H9 (cell line): ENCODE results near the gene TMEM225B. TPM values are rescaled to one million over a fixed set of nuclear protein-coding genes. Genes with fewer than 3 reads are reported as not detected.

Experiments
- DNase-seq: peaks from one replicate; pipeline ENCODE4 v3.0.0-alpha.2; 2017
- H2AFZ ChIP-seq: one replicate; pipeline ENCODE4 v1.6.1; 2013; ENCODE audit warnings: mild to moderate bottlenecking, low read length, control low read depth, moderate library complexity
- H2AK5ac ChIP-seq: 2 replicates; pipeline ENCODE4 v1.6.1; 2013; ENCODE audit warnings: low read length, control low read depth, mixed read lengths; ENCODE audit not compliant: insufficient read length
- H2BK120ac ChIP-seq: one replicate; pipeline ENCODE4 v1.6.1; 2013; ENCODE audit warnings: low read depth, mild to moderate bottlenecking, low read length, control low read depth, inconsistent platforms; ENCODE audit not compliant: poor library complexity, severe bottlenecking
- H2BK12ac ChIP-seq: 2 replicates; pipeline ENCODE4 v1.6.1; 2013; ENCODE audit warnings: low read length, control low read depth, mixed read lengths, low read depth; ENCODE audit not compliant: insufficient read length
- H2BK15ac ChIP-seq: 2 replicates; pipeline ENCODE4 v1.6.1; 2013; ENCODE audit warnings: low read depth, low read length, control low read depth
- H2BK20ac ChIP-seq: one replicate; pipeline ENCODE4 v1.6.1; 2013; ENCODE audit warnings: low read depth, mild to moderate bottlenecking, low read length, control low read depth, inconsistent platforms; ENCODE audit not compliant: poor library complexity, severe bottlenecking
- H2BK5ac ChIP-seq: 2 replicates; pipeline ENCODE4 v1.6.1; 2013; ENCODE audit warnings: low read length, control low read depth, mixed read lengths; ENCODE audit not compliant: insufficient read length
- H3K14ac ChIP-seq: 2 replicates; pipeline ENCODE4 v1.6.1; 2013; ENCODE audit warnings: low read length, control low read depth; ENCODE audit not compliant: insufficient read depth
- H3K18ac ChIP-seq: 2 replicates; pipeline ENCODE4 v1.6.1; 2013; ENCODE audit warnings: low read depth, mild to moderate bottlenecking, mixed read lengths, low read length, control low read depth; ENCODE audit not compliant: insufficient read length
- H3K23ac ChIP-seq: 2 replicates; pipeline ENCODE4 v1.6.1; 2013; ENCODE audit warnings: low read length, control low read depth, mixed read lengths, low read depth; ENCODE audit not compliant: insufficient read length
- H3K23me2 ChIP-seq: 2 replicates; pipeline ENCODE4 v1.6.1; 2013; ENCODE audit warnings: low read depth, mild to moderate bottlenecking, mixed read lengths, low read length, control low read depth; ENCODE audit not compliant: insufficient read length, poor library complexity, severe bottlenecking
- H3K27ac ChIP-seq: 2 replicates; pipeline ENCODE4 v1.5.1; 2013; ENCODE audit warnings: low read length, control low read depth, mixed read lengths, low read depth; ENCODE audit not compliant: insufficient read length
- H3K27me3 ChIP-seq: 2 replicates; pipeline ENCODE4 v1.6.1; 2013; ENCODE audit warnings: low read length, control low read depth, inconsistent platforms; ENCODE audit not compliant: insufficient read depth
- H3K4ac ChIP-seq: 2 replicates; pipeline ENCODE4 v1.6.1; 2013; ENCODE audit warnings: low read depth, mild to moderate bottlenecking, control low read depth, inconsistent platforms, low read length, moderate library complexity
- H3K4me1 ChIP-seq: 2 replicates; pipeline ENCODE4 v1.6.1; 2013; ENCODE audit warnings: low read length, control low read depth, inconsistent platforms; ENCODE audit not compliant: insufficient read depth
- H3K4me2 ChIP-seq: 2 replicates; pipeline ENCODE4 v1.6.1; 2013; ENCODE audit warnings: low read length, control low read depth, mixed read lengths; ENCODE audit not compliant: insufficient read length, insufficient read depth
- H3K56ac ChIP-seq: 2 replicates; pipeline ENCODE4 v1.6.1; 2013; ENCODE audit warnings: low read depth, mild to moderate bottlenecking, mixed read lengths, low read length, control low read depth; ENCODE audit not compliant: insufficient read length
- H3K79me1 ChIP-seq: 2 replicates; pipeline ENCODE4 v1.6.1; 2013; ENCODE audit warnings: low read depth, mild to moderate bottlenecking, moderate library complexity, low read length, control low read depth, inconsistent platforms; ENCODE audit not compliant: insufficient read depth, poor library complexity, severe bottlenecking
- H3K79me2 ChIP-seq: 2 replicates; pipeline ENCODE4 v1.6.1; 2013; ENCODE audit warnings: low read length, control low read depth, inconsistent platforms; ENCODE audit not compliant: insufficient read depth
- H3K9ac ChIP-seq: 2 replicates; pipeline ENCODE4 v1.6.1; 2013; ENCODE audit warnings: low read length, control low read depth, mixed read lengths; ENCODE audit not compliant: insufficient read length; ENCODE audit errors: extremely low read depth
- H3K9me3 ChIP-seq: one replicate; pipeline ENCODE4 v1.6.1; 2013; ENCODE audit warnings: low read depth, low read length, inconsistent platforms; ENCODE audit not compliant: control insufficient read depth
- H3T11ph ChIP-seq: one replicate; pipeline ENCODE4 v1.6.1; 2013; ENCODE audit warnings: mild to moderate bottlenecking, low read length, control low read depth, inconsistent platforms
- H4K20me1 ChIP-seq: one replicate; pipeline ENCODE4 v1.6.1; 2013; ENCODE audit not compliant: control insufficient read depth, insufficient read length, insufficient read depth
- H4K5ac ChIP-seq: 2 replicates; pipeline ENCODE4 v1.6.1; 2013; ENCODE audit warnings: low read depth, mild to moderate bottlenecking, mixed read lengths, low read length, control low read depth; ENCODE audit not compliant: insufficient read length
- H4K8ac ChIP-seq: replicated peaks from 2 replicates; pipeline ENCODE4 v1.6.1; 2013; ENCODE audit warnings: low read length, control low read depth, mixed read lengths, low read depth; ENCODE audit not compliant: insufficient read length
- H4K91ac ChIP-seq: 2 replicates; pipeline ENCODE4 v1.6.1; 2013; ENCODE audit warnings: low read depth, mild to moderate bottlenecking, moderate library complexity, mixed read lengths, low read length, control low read depth; ENCODE audit not compliant: insufficient read length
- H3K27ac Mint-ChIP-seq, 3 experiments: 2 replicates in 2 of 3; 3 replicates in 1 of 3; pipeline ENCODE4 v1.8.0; 2020 to 2021; ENCODE audit warnings: mixed read lengths in 3 of 3, mild to moderate bottlenecking in 1 of 3, moderate library complexity in 1 of 3
- H3K27me3 Mint-ChIP-seq: 2 replicates; pipeline ENCODE4 v1.8.0; 2021; ENCODE audit warnings: low read depth, mild to moderate bottlenecking, moderate library complexity, mixed read lengths
- H3K36me3 Mint-ChIP-seq, 3 experiments: 2 replicates in 2 of 3; 3 replicates in 1 of 3; pipeline ENCODE4 v1.8.0; 2020 to 2021; ENCODE audit warnings: low read depth in 3 of 3, mixed read lengths in 3 of 3; ENCODE audit not compliant: insufficient read depth in 1 of 3
- H3K4me1 Mint-ChIP-seq, 2 experiments: 2 replicates each; pipeline ENCODE4 v1.8.0; 2020; ENCODE audit warnings: mixed read lengths in 2 of 2
- H3K4me3 Mint-ChIP-seq, 2 experiments: 2 replicates in 1 of 2; 3 replicates in 1 of 2; pipeline ENCODE4 v1.8.0; 2020 to 2021; ENCODE audit warnings: mild to moderate bottlenecking in 2 of 2, mixed read lengths in 2 of 2, moderate library complexity in 1 of 2
- H3K9me3 Mint-ChIP-seq, 2 experiments: 2 replicates in 1 of 2; 3 replicates in 1 of 2; pipeline ENCODE4 v1.8.0; 2020; ENCODE audit warnings: mild to moderate bottlenecking in 2 of 2, mixed read lengths in 2 of 2, moderate library complexity in 1 of 2
- WGBS: extraction: QIAGEN DNeasy Blood & Tissue Kit; methylation state at CpG from one replicate; pipeline ENCODE4 v1.1.7; 2013; ENCODE audit warnings: missing lambda C conversion rate, low lambda C conversion rate, mixed read lengths; ENCODE audit not compliant: insufficient read length; ENCODE audit errors: extremely low coverage; 5-methylcytosine and 5-hydroxymethylcytosine counted together
- total RNA-seq: library from RNA; stranded (reverse); gene quantifications from 2 replicates; pipeline ENCODE4 v1.2.1, GENCODE V29; 2021
- TF ChIP-seq, protein P1 (sequence below): fragments of 200-600 bp; sonication (generic); conservative IDR thresholded peaks from 3 replicates; pipeline ENCODE4 v1.8.0; 2021; ENCODE audit warnings: antibody characterized with exemption, mild to moderate bottlenecking

Gene TMEM225B
- total RNA-seq, 1 experiment from 2014 or later, result not detected

GRCh38 chr7:99628471-99629465 is 30.7 kb downstream of the TMEM225B start:
- peak overlapping the region; percentile 50 to 89 (median 60); a peak in 6 of 7 replicates for H3K27ac Mint-ChIP-seq
- no CpG with 5 or more reads among the region's 14 CpGs for whole genome bisulfite sequencing
- H4K5ac ChIP-seq, result no peak overlapping the region
- no peak overlapping the region for H2AK5ac ChIP-seq
- H3K27me3 ChIP-seq, result no peaks in the 10 kb centered on the region
- no peak overlapping the region; a peak in 2 of 5 replicates for H3K4me3 Mint-ChIP-seq
- TF ChIP-seq, protein P1, sequence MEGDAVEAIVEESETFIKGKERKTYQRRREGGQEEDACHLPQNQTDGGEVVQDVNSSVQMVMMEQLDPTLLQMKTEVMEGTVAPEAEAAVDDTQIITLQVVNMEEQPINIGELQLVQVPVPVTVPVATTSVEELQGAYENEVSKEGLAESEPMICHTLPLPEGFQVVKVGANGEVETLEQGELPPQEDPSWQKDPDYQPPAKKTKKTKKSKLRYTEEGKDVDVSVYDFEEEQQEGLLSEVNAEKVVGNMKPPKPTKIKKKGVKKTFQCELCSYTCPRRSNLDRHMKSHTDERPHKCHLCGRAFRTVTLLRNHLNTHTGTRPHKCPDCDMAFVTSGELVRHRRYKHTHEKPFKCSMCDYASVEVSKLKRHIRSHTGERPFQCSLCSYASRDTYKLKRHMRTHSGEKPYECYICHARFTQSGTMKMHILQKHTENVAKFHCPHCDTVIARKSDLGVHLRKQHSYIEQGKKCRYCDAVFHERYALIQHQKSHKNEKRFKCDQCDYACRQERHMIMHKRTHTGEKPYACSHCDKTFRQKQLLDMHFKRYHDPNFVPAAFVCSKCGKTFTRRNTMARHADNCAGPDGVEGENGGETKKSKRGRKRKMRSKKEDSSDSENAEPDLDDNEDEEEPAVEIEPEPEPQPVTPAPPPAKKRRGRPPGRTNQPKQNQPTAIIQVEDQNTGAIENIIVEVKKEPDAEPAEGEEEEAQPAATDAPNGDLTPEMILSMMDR, result no peak; the same call in 2 of the 3 replicates
- H4K91ac ChIP-seq, result no peak overlapping the region
- H3K4me1 ChIP-seq, result no peaks in the 10 kb centered on the region
- no peaks in the 10 kb centered on the region for H3K27me3 Mint-ChIP-seq
- H2BK12ac ChIP-seq, result no peak overlapping the region
- H3K36me3 Mint-ChIP-seq, result peaks cover 44 to 80% (median 67%) of the 10 kb centered on the region in 3 experiments
- no peak overlapping the region for H3K18ac ChIP-seq
- no peaks in the 10 kb centered on the region for H3K79me2 ChIP-seq
- no peak overlapping the region for H2BK5ac ChIP-seq
- H3K4ac ChIP-seq, result no peak overlapping the region
- H2BK120ac ChIP-seq, result no peak overlapping the region
- H4K8ac ChIP-seq, result no peak overlapping the region
- H3T11ph ChIP-seq, result no peak overlapping the region
- H3K23me2 ChIP-seq, result no peaks in the 10 kb centered on the region
- no peaks in the 10 kb centered on the region for H3K79me1 ChIP-seq
- H3K9ac ChIP-seq, result no peak overlapping the region
- no peak overlapping the region for H2BK20ac ChIP-seq
- no peak overlapping the region for H3K14ac ChIP-seq
- no peak overlapping the region for H2AFZ ChIP-seq
- no peak overlapping the region for H2BK15ac ChIP-seq
- no peak overlapping the region for H3K23ac ChIP-seq
- H3K27ac ChIP-seq, result no peak overlapping the region
- H3K9me3 ChIP-seq, result no peaks in the 10 kb centered on the region
- H4K20me1 ChIP-seq, result no peaks in the 10 kb centered on the region
- no peaks in the 10 kb centered on the region for H3K9me3 Mint-ChIP-seq
- H3K4me1 Mint-ChIP-seq, result peaks cover 36 to 44% of the 10 kb centered on the region in 2 experiments
- no peak overlapping the region for H3K4me2 ChIP-seq
- peak; percentile 36 for DNase-seq
- no peak overlapping the region for H3K56ac ChIP-seq
